WTC11 (cell line): ENCODE data around the gene BRICD5. TPM values are rescaled to one million over a fixed set of nuclear protein-coding genes. Genes with fewer than 3 reads are reported as not detected.

Experiments used
- ATAC-seq: fragments of 200-7000 bp; cut with Tn5 transposase; 2 replicates; pipeline ENCODE4 v1.10.0; 2021; ENCODE audit warnings: mild to moderate bottlenecking, moderate library complexity
- CTCF ChIA-PET: fragments of 300-600 bp; sonication (Branson Sonifier 250); formaldehyde crosslinking; loops from one replicate; lab custom pipeline; 2021; ENCODE audit warnings: antibody characterized with exemption; lab: Charles Lee
- POLR2A ChIA-PET: fragments of 350-600 bp; sonication (Branson Sonifier 250); formaldehyde crosslinking; loops from one replicate; lab custom pipeline; 2021; ENCODE audit warnings: antibody characterized with exemption; lab: Charles Lee
- DNase-seq: peaks from one replicate; pipeline ENCODE4 v3.0.0; 2021; ENCODE audit warnings: low spot score
- H3K27ac Mint-ChIP-seq: 2 replicates; pipeline ENCODE4 v1.8.0; 2021; ENCODE audit warnings: mixed read lengths
- H3K27me3 Mint-ChIP-seq: 2 replicates; pipeline ENCODE4 v1.8.0; 2021; ENCODE audit warnings: low read depth, mild to moderate bottlenecking, moderate library complexity, mixed read lengths
- H3K36me3 Mint-ChIP-seq: 2 replicates; pipeline ENCODE4 v1.8.0; 2021; ENCODE audit warnings: mixed read lengths
- H3K4me1 Mint-ChIP-seq: 2 replicates; pipeline ENCODE4 v1.8.0; 2022; ENCODE audit warnings: mixed read lengths
- H3K4me3 Mint-ChIP-seq: 2 replicates; pipeline ENCODE4 v1.8.0; 2021; ENCODE audit warnings: mild to moderate bottlenecking, moderate library complexity, mixed read lengths
- H3K9me3 Mint-ChIP-seq: 2 replicates; pipeline ENCODE4 v1.8.0; 2021; ENCODE audit warnings: mixed read lengths
- GRHL2 ChIP-seq: fragments of 250-450 bp; sonication (Bioruptor Pico); IDR thresholded peaks from 2 replicates; pipeline ENCODE4 v1.8.0; 2022; ENCODE audit warnings: mild to moderate bottlenecking, moderate library complexity; ENCODE audit not compliant: insufficient replicate concordance, severe bottlenecking
- HMGA2 ChIP-seq: fragments of 250-450 bp; sonication (Bioruptor Pico); IDR thresholded peaks from 2 replicates; pipeline ENCODE4 v1.4.0; 2021; ENCODE audit warnings: mild to moderate bottlenecking, moderate library complexity
- IRF2 ChIP-seq: sonication (generic); formaldehyde crosslinking; IDR thresholded peaks from 2 replicates; pipeline ENCODE4 v1.8.0; 2022; ENCODE audit warnings: low read depth, missing genetic modification reagents, borderline replicate concordance
- JAZF1 ChIP-seq: fragments of 250-450 bp; sonication (Bioruptor Pico); IDR thresholded peaks from 2 replicates; pipeline ENCODE4 v1.9.0; 2021; ENCODE audit warnings: moderate library complexity, mild to moderate bottlenecking, inconsistent platforms
- MXD4 ChIP-seq: fragments of 250-450 bp; sonication (Bioruptor Pico); IDR thresholded peaks from 2 replicates; pipeline ENCODE4 v1.8.0; 2021; ENCODE audit warnings: mild to moderate bottlenecking, moderate library complexity, borderline replicate concordance
- NFE2L1 ChIP-seq: sonication (generic); formaldehyde crosslinking; IDR thresholded peaks from 2 replicates; pipeline ENCODE4 v1.8.1; 2023; ENCODE audit warnings: missing genetic modification reagents
- NFYB ChIP-seq: sonication (generic); formaldehyde crosslinking; conservative IDR thresholded peaks from 2 replicates; pipeline ENCODE4 v1.8.0; 2022; ENCODE audit warnings: low read depth, missing genetic modification reagents
- NR1H2 ChIP-seq: sonication (generic); formaldehyde crosslinking; IDR thresholded peaks from 2 replicates; pipeline ENCODE4 v1.9.0; 2021; ENCODE audit warnings: mild to moderate bottlenecking, moderate library complexity, missing genetic modification reagents
- OVOL2 ChIP-seq: fragments of 250-450 bp; sonication (Bioruptor Pico); IDR thresholded peaks from 2 replicates; pipeline ENCODE4 v1.9.0; 2021; ENCODE audit warnings: mild to moderate bottlenecking, borderline replicate concordance
- SOX15 ChIP-seq: fragments of 250-450 bp; sonication (Bioruptor Pico); IDR thresholded peaks from 2 replicates; pipeline ENCODE4 v1.9.0; 2021; ENCODE audit warnings: mild to moderate bottlenecking
- SP1 ChIP-seq: sonication (generic); formaldehyde crosslinking; conservative IDR thresholded peaks from 2 replicates; pipeline ENCODE4 v1.8.1; 2022; ENCODE audit warnings: missing genetic modification reagents
- ZNF219 ChIP-seq: sonication (generic); formaldehyde crosslinking; IDR thresholded peaks from 2 replicates; pipeline ENCODE4 v1.8.0; 2023; ENCODE audit warnings: missing genetic modification reagents, mild to moderate bottlenecking, borderline replicate concordance
- ZNF396 ChIP-seq: fragments of 250-450 bp; sonication (Bioruptor Pico); IDR thresholded peaks from 2 replicates; pipeline ENCODE4 v1.8.0; 2021; ENCODE audit warnings: mild to moderate bottlenecking, moderate library complexity, borderline replicate concordance
- total RNA-seq: library from RNA; stranded (reverse); gene quantifications from 3 replicates; pipeline ENCODE4 v1.2.3, GENCODE V29; 2021
- TF ChIP-seq, protein P1 (sequence below): fragments of 250-450 bp; sonication (Bioruptor Pico); IDR thresholded peaks from 2 replicates; pipeline ENCODE4 v2.1.2; 2022; ENCODE audit warnings: mild to moderate bottlenecking, moderate library complexity
- TF ChIP-seq, protein P2 (sequence below): sonication (generic); formaldehyde crosslinking; IDR thresholded peaks from 2 replicates; pipeline ENCODE4 v1.8.1; 2023; ENCODE audit warnings: mild to moderate bottlenecking, missing genetic modification reagents
- TF ChIP-seq, protein P3 (sequence below): sonication (generic); formaldehyde crosslinking; IDR thresholded peaks from 2 replicates; pipeline ENCODE4 v1.8.1; 2022; ENCODE audit warnings: mild to moderate bottlenecking, moderate library complexity, missing genetic modification reagents
- TF ChIP-seq, protein P4 (sequence below): fragments of 250-450 bp; sonication (Bioruptor Pico); IDR thresholded peaks from 2 replicates; pipeline ENCODE4 v1.9.0; 2021; ENCODE audit warnings: mild to moderate bottlenecking, borderline replicate concordance
- TF ChIP-seq, protein P5 (sequence below): sonication (generic); formaldehyde crosslinking; conservative IDR thresholded peaks from 2 replicates; pipeline ENCODE4 v1.8.1; 2023; ENCODE audit warnings: mild to moderate bottlenecking, low read depth, missing genetic modification reagents, moderate library complexity
- TF ChIP-seq, protein P6 (sequence below): sonication (generic); formaldehyde crosslinking; IDR thresholded peaks from 2 replicates; pipeline ENCODE4 v1.8.0; 2022; ENCODE audit warnings: mild to moderate bottlenecking, missing genetic modification reagents

BRICD5 gene
- total RNA-seq, 1 experiment from 2014 or later, result 13.6 TPM

DNA sequence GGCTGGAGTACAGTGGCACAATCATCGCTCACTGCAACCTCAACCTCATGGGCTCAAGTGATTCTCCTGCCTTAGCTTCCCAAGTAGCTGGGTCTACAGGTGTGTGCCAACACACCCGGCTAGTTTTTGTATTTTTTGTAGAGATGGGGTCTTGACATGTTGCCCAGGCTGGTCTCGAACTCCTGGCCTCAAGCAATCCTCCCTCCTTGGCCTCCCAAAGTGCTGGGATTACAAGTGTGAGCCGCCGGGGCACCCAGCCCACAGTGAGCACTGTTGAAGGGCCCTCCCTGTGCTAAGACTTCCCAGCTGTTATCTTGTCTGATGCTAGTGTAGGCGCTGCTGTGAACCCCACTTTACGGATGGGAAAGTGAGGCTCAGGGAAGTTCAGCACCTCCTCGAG is 22.3 kb downstream of the BRICD5 start:
- ATAC-seq, result no peak
- H3K4me1 Mint-ChIP-seq, result no peaks in the 10 kb centered on the region
- no peak overlapping the region for H3K27ac Mint-ChIP-seq
- no peaks in the 10 kb centered on the region for H3K9me3 Mint-ChIP-seq
- TF ChIP-seq GRHL2, result no peak
- TF ChIP-seq ZNF396 (CRISPR knock-in tag), result no peak
- TF ChIP-seq MXD4 (CRISPR knock-in tag), result no peak
- TF ChIP-seq, protein P1, sequence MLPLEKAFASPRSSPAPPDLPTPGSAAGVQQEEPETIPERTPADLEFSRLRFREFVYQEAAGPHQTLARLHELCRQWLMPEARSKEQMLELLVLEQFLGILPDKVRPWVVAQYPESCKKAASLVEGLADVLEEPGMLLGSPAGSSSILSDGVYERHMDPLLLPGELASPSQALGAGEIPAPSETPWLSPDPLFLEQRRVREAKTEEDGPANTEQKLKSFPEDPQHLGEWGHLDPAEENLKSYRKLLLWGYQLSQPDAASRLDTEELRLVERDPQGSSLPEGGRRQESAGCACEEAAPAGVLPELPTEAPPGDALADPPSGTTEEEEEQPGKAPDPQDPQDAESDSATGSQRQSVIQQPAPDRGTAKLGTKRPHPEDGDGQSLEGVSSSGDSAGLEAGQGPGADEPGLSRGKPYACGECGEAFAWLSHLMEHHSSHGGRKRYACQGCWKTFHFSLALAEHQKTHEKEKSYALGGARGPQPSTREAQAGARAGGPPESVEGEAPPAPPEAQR (CRISPR knock-in tag), result no peak
- TF ChIP-seq SP1, result no peak
- TF ChIP-seq, protein P2, sequence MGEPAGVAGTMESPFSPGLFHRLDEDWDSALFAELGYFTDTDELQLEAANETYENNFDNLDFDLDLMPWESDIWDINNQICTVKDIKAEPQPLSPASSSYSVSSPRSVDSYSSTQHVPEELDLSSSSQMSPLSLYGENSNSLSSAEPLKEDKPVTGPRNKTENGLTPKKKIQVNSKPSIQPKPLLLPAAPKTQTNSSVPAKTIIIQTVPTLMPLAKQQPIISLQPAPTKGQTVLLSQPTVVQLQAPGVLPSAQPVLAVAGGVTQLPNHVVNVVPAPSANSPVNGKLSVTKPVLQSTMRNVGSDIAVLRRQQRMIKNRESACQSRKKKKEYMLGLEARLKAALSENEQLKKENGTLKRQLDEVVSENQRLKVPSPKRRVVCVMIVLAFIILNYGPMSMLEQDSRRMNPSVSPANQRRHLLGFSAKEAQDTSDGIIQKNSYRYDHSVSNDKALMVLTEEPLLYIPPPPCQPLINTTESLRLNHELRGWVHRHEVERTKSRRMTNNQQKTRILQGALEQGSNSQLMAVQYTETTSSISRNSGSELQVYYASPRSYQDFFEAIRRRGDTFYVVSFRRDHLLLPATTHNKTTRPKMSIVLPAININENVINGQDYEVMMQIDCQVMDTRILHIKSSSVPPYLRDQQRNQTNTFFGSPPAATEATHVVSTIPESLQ, result no peak
- no peak for TF ChIP-seq NFYB (CRISPR knock-in tag)
- TF ChIP-seq ZNF219, result no peak
- no peaks in the 10 kb centered on the region; the same call in 1 of the 2 replicates for H3K27me3 Mint-ChIP-seq
- ChIA-PET CTCF (interaction anchor here (1.1 kb wide), 2 partner anchors 185 to 313 kb away, joined by 3 to 4 read pairs; no protein-coding TSS in a partner anchor), POLR2A (no interaction called here)
- no peak for DNase-seq
- no peaks in the 10 kb centered on the region for H3K36me3 Mint-ChIP-seq
- no peak overlapping the region for H3K4me3 Mint-ChIP-seq

DNA sequence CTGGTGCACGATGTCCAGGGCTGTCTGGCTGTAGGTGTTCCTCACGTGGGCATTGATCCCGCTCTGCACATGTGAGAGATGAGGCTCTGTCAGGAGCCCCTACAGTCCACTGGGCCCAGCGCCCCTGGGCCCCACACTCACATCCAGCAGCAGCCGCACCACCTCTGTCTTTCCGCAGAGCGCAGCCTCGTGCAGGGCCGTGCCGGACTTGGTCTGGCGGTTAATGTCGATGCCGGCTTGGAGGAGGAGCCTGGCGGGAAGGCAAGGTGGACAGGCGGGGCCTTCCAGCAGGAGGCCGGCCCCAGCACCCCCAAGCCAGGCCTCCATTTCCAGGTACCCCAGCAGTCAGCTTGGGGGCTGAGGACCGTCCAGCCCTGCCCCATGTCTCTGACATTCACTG is 23.5 kb downstream of the BRICD5 start:
- no peaks in the 10 kb centered on the region for H3K36me3 Mint-ChIP-seq
- CTCF ChIA-PET, result interaction anchor here (1.0 kb wide), 1 partner anchor 314 kb away, joined by 4 read pairs; no protein-coding TSS in a partner anchor
- ATAC-seq (peak; percentile 22), DNase-seq (no peak)
- no peaks in the 10 kb centered on the region for H3K4me1 Mint-ChIP-seq
- H3K27me3 Mint-ChIP-seq, result no peaks in the 10 kb centered on the region
- H3K27ac Mint-ChIP-seq, result no peak overlapping the region
- no peaks in the 10 kb centered on the region for H3K9me3 Mint-ChIP-seq
- POLR2A ChIA-PET, result no interaction called here
- no peak overlapping the region for H3K4me3 Mint-ChIP-seq
- no peak for TF ChIP-seq ZNF219
- no peak for TF ChIP-seq NR1H2
- TF ChIP-seq IRF2 (CRISPR knock-in tag), result no peak
- TF ChIP-seq, protein P3, sequence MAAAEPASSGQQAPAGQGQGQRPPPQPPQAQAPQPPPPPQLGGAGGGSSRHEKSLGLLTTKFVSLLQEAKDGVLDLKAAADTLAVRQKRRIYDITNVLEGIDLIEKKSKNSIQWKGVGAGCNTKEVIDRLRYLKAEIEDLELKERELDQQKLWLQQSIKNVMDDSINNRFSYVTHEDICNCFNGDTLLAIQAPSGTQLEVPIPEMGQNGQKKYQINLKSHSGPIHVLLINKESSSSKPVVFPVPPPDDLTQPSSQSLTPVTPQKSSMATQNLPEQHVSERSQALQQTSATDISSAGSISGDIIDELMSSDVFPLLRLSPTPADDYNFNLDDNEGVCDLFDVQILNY (CRISPR knock-in tag), result no peak
- TF ChIP-seq, protein P4, sequence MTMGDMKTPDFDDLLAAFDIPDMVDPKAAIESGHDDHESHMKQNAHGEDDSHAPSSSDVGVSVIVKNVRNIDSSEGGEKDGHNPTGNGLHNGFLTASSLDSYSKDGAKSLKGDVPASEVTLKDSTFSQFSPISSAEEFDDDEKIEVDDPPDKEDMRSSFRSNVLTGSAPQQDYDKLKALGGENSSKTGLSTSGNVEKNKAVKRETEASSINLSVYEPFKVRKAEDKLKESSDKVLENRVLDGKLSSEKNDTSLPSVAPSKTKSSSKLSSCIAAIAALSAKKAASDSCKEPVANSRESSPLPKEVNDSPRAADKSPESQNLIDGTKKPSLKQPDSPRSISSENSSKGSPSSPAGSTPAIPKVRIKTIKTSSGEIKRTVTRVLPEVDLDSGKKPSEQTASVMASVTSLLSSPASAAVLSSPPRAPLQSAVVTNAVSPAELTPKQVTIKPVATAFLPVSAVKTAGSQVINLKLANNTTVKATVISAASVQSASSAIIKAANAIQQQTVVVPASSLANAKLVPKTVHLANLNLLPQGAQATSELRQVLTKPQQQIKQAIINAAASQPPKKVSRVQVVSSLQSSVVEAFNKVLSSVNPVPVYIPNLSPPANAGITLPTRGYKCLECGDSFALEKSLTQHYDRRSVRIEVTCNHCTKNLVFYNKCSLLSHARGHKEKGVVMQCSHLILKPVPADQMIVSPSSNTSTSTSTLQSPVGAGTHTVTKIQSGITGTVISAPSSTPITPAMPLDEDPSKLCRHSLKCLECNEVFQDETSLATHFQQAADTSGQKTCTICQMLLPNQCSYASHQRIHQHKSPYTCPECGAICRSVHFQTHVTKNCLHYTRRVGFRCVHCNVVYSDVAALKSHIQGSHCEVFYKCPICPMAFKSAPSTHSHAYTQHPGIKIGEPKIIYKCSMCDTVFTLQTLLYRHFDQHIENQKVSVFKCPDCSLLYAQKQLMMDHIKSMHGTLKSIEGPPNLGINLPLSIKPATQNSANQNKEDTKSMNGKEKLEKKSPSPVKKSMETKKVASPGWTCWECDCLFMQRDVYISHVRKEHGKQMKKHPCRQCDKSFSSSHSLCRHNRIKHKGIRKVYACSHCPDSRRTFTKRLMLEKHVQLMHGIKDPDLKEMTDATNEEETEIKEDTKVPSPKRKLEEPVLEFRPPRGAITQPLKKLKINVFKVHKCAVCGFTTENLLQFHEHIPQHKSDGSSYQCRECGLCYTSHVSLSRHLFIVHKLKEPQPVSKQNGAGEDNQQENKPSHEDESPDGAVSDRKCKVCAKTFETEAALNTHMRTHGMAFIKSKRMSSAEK, result no peak
- TF ChIP-seq, protein P5, sequence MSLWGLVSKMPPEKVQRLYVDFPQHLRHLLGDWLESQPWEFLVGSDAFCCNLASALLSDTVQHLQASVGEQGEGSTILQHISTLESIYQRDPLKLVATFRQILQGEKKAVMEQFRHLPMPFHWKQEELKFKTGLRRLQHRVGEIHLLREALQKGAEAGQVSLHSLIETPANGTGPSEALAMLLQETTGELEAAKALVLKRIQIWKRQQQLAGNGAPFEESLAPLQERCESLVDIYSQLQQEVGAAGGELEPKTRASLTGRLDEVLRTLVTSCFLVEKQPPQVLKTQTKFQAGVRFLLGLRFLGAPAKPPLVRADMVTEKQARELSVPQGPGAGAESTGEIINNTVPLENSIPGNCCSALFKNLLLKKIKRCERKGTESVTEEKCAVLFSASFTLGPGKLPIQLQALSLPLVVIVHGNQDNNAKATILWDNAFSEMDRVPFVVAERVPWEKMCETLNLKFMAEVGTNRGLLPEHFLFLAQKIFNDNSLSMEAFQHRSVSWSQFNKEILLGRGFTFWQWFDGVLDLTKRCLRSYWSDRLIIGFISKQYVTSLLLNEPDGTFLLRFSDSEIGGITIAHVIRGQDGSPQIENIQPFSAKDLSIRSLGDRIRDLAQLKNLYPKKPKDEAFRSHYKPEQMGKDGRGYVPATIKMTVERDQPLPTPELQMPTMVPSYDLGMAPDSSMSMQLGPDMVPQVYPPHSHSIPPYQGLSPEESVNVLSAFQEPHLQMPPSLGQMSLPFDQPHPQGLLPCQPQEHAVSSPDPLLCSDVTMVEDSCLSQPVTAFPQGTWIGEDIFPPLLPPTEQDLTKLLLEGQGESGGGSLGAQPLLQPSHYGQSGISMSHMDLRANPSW (CRISPR knock-in tag), result no peak
- no peak for TF ChIP-seq JAZF1 (CRISPR knock-in tag)
- TF ChIP-seq HMGA2 (CRISPR knock-in tag), result no peak
- TF ChIP-seq OVOL2 (CRISPR knock-in tag), result no peak
- TF ChIP-seq, protein P6, sequence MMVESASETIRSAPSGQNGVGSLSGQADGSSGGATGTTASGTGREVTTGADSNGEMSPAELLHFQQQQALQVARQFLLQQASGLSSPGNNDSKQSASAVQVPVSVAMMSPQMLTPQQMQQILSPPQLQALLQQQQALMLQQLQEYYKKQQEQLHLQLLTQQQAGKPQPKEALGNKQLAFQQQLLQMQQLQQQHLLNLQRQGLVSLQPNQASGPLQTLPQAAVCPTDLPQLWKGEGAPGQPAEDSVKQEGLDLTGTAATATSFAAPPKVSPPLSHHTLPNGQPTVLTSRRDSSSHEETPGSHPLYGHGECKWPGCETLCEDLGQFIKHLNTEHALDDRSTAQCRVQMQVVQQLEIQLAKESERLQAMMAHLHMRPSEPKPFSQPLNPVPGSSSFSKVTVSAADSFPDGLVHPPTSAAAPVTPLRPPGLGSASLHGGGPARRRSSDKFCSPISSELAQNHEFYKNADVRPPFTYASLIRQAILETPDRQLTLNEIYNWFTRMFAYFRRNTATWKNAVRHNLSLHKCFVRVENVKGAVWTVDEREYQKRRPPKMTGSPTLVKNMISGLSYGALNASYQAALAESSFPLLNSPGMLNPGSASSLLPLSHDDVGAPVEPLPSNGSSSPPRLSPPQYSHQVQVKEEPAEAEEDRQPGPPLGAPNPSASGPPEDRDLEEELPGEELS, result no peak
- TF ChIP-seq SOX15 (CRISPR knock-in tag), result no peak
- no peak for TF ChIP-seq NFE2L1 (CRISPR knock-in tag)
